ENCODE results near the gene U2AF2.

GRCh38 chr19:55632463-55632834, 22.4 kb upstream of the U2AF2 start:
- TF ChIP-seq CHD4 (IDR thresholded peaks at IDR 0.05; ENCODE audit: borderline replicate concordance) (no peak), RAD21 (conservative IDR thresholded peaks at IDR 0.05 in 1 of 2, IDR thresholded peaks at IDR 0.05 in 1 of 2) (peak; percentile 62 to 82), CEBPB (IDR thresholded peaks at IDR 0.05) (no peak), CTCF (IDR thresholded peaks at IDR 0.05) (peak; percentile 91), RNF2 (IDR thresholded peaks at IDR 0.05; ENCODE audit: borderline replicate concordance, low read depth) (no peak), KDM1A (IDR thresholded peaks at IDR 0.05; ENCODE audit: low read depth) (no peak), POLR2A (IDR thresholded peaks at IDR 0.05; ENCODE audit: low read length) (no peak), HOXB13 (CRISPR knock-in tag; IDR thresholded peaks at IDR 0.05; ENCODE audit: low read depth) (no peak)
